Skin of body (tissue), 2 donors: ENCODE results near the gene LRFN4. TPM values are rescaled to one million over a fixed set of nuclear protein-coding genes. Genes with fewer than 3 reads are reported as not detected.

Experiments
- DNase-seq: peaks from one replicate; lab custom pipeline; 2025; lab: John Stamatoyannopoulos, UW
- total RNA-seq: library from RNA; depleted of rRNA; stranded (reverse); fragments of >200 nt; gene quantifications from one replicate; pipeline ENCODE4 v1.2.3, GENCODE V29; 2014

Gene LRFN4
- total RNA-seq, 1 donor from 2014 or later: 5.5 TPM

DNA sequence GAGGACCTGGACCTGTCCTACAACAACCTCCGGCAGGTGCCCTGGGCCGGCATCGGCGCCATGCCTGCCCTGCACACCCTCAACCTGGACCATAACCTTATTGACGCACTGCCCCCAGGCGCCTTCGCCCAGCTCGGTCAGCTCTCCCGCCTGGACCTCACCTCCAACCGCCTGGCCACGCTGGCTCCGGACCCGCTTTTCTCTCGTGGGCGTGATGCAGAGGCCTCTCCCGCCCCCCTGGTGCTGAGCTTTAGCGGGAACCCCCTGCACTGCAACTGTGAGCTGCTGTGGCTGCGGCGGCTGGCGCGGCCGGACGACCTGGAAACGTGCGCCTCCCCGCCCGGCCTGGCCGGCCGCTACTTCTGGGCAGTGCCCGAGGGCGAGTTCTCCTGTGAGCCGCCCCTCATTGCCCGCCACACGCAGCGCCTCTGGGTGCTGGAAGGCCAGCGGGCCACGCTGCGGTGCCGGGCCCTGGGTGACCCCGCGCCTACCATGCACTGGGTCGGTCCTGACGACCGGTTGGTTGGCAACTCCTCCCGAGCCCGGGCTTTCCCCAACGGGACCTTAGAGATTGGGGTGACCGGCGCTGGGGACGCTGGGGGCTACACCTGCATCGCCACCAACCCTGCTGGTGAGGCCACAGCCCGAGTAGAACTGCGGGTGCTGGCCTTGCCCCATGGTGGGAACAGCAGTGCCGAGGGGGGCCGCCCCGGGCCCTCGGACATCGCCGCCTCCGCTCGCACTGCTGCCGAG, 1.5 kb downstream of the LRFN4 start:
- DNase-seq: no peak

DNA sequence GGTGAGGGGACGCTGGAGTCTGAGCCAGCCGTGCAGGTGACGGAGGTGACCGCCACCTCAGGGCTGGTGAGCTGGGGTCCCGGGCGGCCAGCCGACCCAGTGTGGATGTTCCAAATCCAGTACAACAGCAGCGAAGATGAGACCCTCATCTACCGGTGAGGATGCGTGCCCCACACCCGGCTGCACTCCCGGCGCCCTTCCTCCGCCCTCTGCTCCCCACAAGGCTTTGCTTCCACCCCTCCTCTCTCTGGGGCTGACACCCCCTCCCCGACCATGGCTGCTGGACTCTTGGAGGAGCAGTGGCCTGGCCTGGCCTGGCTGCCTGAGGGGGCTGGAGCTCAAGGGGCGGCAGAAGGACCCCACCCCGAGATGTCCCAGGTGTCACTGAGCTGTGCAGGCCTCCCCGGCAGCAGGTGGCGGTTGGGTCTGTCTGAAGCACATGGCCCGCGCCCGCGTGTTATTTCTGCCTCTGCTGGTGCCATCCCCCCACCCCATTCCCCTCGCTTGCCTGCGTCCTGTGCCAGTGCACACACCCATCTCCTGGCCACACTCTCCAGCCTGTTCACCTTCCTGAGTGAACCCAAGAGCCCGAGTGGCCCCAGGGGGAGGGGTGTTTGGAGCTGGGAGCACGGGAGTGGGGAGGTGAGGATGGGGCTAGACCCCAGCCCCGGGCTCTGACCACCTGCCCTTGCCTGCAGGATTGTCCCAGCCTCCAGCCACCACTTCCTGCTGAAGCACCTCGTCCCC, 2.2 kb downstream of the LRFN4 start:
- no peak for DNase-seq

DNA sequence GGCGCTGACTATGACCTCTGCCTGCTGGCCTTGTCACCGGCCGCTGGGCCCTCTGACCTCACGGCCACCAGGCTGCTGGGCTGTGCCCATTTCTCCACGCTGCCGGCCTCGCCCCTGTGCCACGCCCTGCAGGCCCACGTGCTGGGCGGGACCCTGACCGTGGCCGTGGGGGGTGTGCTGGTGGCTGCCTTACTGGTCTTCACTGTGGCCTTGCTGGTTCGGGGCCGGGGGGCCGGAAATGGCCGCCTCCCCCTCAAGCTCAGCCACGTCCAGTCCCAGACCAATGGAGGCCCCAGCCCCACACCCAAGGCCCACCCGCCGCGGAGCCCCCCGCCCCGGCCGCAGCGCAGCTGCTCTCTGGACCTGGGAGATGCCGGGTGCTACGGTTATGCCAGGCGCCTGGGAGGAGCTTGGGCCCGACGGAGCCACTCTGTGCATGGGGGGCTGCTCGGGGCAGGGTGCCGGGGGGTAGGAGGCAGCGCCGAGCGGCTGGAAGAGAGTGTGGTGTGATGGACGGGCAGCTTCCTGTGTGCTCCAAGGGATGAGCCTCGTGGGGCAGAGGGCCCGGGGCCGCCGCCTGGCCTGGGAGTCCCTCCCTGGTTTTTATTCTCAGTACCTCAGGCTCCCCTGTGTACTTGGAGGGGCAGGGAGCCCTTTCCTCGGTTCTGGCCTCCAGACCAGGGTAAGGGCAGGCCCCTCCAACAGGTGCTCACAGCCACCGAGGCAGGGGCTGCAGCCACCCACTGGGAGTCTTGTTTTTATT, 3.0 kb downstream of the LRFN4 start:
- DNase-seq: no peak

DNA sequence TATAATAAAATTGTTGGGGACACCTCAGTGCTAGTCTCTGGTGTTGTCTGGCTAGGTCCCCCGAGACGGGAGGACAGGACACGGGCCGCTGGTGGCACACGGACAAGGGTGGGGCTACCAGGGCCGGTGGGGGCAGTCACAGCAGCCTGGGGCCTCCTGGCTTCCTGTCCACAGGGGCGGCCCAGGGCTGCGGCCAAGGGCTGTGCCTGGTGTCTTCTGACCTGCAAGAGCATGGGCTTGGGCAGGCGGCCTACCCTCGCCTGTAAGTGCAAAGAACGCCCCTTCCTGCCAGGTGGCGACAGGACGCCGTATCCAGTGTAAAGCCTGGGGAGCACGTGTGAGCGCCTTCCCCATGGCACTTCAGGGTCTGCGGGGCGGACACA, 3.6 kb downstream of the LRFN4 start:
- DNase-seq: no peak

DNA sequence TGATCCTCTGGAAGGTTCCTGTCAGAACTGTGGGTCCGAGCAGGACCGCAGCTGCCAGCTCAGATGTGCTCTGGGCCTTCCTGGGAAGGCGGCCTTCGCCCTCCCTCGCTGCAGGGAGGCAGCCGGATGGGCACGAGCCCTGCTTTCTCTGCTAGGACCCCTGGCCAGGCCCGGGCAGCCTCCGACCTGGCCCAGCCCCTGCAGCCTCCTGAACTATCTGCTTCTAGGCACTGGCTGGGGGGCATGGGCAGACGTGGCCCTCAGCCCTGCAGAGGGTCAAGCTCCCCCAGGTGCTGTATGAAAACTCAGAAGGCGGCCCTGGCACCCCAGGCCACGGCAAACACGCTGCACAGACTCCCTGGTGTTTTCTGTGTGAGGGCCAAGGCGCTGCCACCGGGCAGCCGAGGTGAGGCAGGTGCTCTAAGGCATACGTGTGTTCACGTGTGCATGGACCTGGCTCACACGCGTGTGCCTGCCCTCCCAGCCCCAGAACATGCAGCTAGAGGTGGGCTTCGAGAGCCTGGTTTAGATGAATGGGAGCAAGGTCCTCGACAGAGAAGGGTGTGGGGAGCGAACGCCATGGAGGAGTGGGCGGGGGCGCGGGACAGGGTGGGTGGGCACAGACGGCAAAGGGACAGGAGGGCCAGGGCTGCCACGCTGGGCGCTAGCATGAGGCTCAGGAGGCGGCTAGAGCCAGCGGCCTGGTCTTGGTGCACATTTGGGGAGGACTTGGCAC, 4.3 kb downstream of the LRFN4 start:
- DNase-seq: no peak

DNA sequence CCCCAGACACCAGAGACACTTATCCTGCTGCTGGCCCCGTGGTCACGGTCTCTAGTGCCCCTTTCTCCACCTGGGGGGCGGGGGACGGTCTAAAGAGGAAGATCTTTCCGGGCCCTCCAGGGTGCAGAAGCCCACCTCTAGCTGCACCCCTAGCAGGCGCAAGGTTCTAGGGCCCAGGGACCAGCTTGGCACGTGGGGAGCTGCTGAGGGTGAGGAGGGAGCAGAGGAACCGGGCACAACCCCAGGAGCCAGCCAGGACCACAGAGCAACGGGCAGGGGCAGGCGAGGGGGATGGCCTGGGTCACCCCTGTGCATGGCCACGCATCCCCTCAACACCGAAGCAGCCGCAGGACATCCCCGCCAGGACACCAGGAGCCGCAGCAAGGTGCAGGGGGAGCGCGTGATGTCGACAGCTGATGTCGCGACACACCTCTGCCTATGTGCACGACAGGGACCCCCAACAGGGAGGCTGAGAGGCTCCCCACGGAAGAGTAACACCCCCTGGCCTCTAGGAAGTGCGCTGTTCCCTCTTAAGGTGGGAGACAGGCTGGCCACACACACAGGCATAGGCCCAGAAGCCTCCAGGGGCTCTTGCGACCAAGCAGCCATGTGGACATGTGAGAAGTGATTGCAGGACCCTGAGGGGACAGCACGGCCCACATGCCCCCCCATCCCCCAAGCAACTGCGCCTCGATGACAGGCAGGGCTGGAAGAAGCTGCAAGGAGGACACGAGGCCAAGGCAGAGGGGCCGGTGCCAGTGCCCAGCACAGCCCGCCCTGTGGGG, 5.1 kb downstream of the LRFN4 start:
- no peak for DNase-seq

DNA sequence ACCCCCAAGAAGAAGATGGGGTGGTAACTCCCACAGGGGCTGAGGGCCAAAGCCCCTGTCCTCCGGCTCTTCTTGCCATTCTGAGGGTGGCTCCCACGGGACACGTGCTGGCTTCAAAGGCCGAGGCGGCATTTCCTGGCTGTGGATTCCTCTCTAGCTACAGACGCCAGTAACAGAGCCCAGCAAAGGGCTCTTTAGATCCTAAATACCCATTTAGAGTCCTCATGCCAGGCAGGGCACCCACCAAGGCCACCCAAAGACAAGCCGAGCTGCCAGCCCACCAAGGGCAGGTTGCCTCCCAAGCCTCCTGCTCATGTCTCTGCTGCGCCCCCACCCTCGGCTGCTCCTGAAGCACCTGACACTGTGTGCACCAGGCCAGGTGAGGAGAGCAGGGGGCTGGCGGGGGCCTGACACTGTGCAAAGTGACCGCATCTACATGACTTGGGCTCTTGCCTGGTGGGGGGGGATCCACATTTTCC, 5.7 kb downstream of the LRFN4 start:
- DNase-seq: no peak

DNA sequence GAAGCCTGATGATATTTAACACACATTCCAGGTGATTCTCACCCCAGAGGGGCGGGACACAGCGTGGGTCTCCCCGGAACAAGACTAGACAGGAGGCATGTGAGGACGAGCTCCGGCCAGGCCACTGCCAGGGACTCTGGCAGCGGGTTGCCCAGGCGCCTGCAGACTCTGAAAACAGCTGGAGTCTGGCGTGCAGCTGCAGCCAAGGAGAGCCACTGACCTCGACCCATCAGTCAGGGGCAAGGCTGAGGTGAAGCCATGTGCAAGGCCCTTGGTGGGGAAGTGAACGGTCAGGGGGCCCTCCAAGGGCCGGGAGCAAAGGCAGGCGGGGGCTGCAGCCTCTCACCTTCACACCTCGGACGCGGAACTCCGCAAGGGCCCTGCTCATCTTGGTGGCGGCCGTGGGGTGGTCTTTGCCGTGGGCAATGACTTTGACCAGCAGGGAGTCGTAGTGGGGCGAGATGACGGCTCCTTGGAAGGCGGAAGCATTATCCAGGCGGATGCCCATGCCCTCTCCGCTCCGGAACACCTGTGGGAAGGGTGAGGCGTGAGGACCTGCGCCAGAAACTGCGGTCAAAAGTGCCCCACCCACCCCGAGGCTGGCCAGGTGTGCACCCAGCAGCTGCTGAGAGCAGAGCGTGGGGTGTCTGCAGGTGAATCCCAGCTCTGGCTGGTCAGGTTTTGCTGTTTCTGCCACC, 6.7 kb downstream of the LRFN4 start:
- no peak for DNase-seq

DNA sequence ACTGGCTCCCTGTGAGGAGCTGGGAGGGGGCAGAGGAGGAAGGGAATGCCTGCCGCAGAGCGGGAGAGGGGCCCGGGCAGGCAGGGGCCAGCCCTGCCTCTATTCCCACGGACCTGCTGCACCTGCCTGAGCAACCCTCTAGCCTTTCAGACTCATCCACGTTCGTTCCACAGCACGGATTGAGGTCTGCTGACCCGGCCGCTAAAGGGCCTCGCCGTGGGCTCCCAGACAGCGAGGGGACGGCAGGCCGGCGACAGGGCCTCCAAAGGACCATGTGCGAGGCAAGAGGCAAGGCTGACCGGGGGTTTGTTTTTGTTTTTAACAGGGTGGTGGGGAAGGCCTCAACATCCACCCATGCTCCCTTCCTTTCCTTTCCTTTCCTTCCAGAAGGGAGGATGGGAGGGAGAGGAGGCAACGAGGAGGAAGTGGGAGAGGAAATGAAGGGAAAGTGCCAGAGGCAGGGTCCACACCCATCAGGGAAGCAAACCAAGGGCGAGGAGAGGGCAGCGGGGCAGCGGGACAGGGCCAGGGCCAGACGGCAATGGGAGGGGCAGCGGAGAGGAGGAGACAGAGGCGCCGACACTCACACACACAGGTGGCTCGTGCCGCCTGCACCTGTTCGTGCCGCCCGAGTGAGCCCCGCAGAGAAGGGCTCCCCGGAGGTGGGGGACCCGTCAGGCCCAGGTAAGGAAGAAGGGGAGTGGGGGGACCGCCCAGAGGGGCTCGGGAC, 7.5 kb downstream of the LRFN4 start:
- no peak for DNase-seq

DNA sequence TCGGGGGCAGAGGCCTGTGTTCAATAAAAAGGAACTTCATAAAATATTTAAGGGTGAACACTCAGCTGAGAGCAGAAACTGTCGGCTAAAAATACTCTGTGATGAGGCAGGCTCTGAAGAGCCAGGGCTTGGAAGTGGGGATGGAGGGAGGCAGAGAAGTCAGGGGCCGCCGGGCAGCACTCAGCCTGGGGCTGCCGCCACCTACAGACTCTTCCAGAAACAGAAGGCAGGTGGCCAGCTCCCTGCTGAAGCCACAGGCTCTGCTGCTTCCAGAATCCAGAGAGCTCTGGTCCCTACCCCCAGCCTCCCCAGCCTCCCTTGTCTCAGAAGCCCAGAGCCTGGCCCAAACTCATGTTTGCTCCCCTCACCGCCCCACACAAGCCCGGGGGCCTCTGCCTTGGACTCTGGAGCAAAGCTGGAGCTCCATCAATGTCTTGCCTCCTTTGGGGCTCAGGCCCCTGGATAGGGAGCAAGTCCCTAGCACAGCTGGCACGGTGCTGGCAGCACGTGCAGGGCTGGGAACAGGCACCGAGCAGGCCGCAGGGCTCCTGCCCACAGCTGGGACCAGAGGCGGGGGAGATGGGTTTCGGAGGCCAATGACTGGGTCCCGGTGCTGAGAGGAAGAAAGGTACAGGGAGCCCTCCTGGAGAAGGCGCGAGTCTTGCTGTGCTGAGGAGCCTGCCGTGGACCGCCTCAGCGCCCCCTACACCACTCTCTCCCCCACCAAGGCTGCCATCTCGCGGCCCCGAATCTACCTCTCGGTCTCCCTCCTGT, 8.2 kb downstream of the LRFN4 start:
- no peak for DNase-seq

DNA sequence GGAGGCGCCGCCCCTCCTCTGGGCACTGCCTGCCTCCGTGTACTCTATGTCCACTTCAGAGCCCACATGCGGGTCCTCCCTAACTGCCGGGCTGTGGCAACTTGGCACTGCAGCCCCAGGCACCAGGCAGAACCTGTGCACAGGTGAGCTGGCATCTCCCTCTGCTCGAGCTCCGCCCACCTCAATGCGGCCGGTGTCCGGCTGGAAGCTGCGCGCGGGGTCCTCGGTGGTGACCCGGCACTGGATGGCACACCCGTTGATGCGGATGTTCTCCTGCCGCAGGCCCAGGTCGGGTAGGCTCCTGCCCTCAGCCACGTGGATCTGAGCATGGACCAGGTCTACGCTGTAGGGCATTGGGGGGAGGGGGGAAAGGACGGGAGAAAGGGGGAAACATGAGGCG, 9.1 kb downstream of the LRFN4 start:
- DNase-seq: no peak

DNA sequence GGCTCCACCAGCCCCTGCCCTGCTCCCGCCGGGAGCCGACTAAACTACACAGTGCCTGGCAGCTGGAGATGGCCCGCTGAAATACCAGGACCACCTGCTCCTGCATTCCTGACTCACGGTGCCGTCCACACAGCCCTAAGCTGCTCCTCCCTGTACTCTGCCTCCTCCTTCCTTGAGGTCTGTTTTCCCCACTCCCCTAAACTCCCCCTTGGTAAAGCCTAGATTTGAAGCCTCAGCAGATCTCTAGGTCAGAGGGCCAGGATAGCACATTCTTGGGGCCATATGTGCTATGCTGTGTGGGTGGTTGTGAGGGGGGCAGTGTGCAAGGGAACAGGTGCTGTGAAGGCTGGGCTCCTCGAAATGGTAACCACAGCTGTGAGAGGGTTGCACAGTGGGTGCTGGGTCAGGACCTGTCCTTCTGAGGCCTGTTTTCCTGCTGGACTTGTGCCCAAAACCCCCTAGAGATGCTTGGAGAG, 9.7 kb downstream of the LRFN4 start:
- no peak for DNase-seq

DNA sequence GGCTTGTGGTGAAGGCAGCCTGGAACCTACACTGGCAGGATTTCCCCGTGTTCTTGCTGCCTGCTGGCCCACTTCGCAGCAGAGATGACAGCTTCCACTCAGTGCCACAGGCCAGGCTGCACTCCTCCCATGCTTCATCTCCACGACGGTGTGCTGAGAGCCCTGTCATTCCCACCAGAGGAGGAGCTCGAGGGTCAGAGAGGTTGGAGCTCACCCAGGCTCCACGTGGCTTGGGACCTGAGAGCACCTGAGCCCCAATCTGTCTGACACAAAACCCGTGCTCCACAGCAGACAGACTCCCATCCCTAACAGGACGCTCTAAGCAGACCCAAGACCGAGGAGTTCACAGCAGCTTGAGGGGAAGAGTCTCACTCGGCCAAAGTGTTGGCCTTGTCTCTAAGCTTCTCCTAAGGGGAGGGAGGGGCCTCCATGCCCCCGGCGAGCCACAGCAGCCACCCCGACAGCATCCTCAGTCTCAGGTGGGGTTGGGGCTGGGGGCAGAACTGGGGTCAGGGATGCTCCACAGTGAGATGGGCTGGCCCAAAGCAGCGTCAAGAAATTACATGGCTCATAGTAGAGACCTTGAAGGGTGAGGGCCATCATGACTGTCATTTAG, 10.7 kb downstream of the LRFN4 start:
- no peak for DNase-seq

DNA sequence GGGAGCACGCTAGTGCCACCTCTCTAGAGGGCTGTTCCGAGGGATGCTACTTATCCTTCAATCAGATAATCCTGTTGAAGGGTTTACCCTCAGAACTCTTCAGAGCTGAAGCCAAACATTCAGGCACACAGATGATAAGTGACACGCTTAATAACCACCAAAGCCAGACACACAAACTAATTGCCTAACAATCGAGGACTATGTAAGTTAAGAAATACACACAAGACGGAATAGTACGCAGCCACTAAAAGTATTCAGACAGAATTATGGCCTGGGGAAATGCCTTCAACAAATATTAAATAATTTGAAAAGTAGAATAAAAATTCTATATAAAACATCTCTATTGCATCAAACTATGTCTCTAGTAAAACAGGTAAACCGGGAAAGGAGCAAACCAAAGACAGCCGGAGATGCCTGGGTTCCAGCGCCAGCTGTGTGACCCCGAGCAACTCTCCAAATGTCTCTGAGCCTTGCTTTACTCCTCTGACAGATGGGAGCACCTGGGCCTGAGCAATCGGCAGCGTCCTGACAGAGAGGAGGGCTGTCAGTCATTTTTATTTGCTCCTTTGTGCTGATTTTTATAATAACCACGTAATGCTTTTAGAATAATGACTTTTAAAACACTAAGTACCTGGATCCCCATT, 11.3 kb downstream of the LRFN4 start:
- DNase-seq: no peak

DNA sequence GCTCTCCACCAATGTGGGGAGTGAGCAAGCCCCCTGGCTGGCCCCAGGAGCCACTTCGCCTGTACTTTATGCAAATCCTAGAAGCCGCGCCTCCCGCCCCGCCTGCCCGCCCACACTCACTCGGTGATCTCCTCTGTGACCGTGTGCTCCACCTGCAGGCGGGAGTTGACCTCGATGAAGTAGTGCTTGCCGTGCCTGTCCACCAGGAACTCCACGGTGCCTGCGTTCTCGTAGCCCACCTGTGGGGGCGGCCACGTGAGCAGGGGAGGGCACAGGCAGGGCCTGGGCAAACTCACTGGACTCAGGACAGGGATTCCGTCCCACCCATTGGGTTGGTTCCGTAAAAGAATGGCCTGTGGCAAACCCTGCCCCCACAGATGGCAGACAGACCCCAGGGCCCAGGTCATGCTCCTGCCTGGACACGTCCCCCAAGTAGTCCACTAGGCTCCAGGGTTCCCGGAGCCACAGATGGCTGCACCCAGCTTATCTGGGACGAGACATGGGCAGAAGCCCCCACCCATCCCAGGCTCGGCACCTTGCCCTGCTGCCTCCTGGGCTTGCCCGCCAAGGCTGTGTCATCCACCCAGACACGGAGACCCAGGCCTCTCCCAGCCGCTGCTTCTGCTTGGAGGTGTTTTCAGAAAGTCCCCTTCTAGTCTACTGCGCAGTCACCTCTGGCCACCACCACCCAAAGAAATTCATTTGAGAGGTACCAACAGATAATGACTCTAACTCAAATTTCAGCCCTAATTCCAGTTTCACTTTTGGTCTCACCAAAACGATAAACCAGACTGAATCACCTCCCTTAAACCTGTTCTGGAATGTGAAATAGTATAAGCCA, 12.1 kb downstream of the LRFN4 start:
- no peak for DNase-seq

DNA sequence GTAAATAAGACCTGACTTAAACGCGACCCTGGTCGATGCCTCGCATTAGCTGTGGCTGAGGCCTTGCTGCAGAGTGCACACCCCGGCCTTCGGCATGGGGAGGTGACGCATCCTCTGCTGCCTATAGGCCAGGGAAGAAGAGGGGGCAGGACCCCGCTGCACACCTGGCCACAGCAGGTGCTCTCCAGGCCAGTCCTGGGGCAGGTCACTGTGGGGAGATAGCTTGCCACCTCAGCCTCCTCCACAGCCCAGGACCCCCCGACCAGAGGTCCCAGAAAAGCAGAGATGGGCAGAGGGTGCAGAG, 12.7 kb downstream of the LRFN4 start:
- no peak for DNase-seq

DNA sequence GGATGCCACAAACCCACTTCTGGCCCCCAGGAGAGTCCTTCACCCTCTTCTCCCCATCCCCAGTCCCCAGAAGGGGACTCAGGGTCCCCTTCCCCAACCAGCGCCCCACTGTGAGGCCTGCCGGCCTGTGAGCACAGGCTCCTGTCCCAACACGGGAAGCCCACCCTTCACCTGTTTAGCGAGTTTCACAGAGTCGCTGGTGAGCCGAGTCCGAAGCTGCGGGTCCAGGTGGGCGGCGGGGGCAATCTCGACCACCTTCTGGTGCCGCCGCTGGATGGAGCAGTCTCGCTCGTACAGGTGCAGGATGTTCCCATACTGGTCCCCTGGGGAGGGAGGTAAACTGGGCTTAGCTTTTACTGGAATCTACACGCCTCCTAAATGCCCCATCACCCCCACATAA, 13.3 kb downstream of the LRFN4 start:
- DNase-seq: no peak
